ENCODE results near the gene MARVELD3.

MARVELD3 gene

GRCh38 chr16:71669926-71670536 is 44.0 kb downstream of the MARVELD3 start:
- H3K4me3 ChIP-seq (ENCODE audit: insufficient read depth, low read depth, low read length) = no peak overlapping the region
- no peaks in the 10 kb centered on the region for H3K27me3 ChIP-seq (ENCODE audit: control insufficient read depth, insufficient read depth, low read length, poor library complexity, severe bottlenecking)
- no peaks in the 10 kb centered on the region for H3K4me1 ChIP-seq (ENCODE audit: control insufficient read depth, insufficient read depth, low read length)
- no peak overlapping the region for H3K27ac ChIP-seq (ENCODE audit: insufficient read depth, low read depth, low read length, poor library complexity, severe bottlenecking)
- WGBS, 2 experiments = 96 to 97% methylated on average over 5 to 6 of the region's 6 CpGs
- H3K36me3 ChIP-seq (ENCODE audit: control insufficient read depth, insufficient read depth, low read length) = peaks cover 29% of the 10 kb centered on the region
- H3K9me3 ChIP-seq (ENCODE audit: control insufficient read depth, low read length) = no peaks in the 10 kb centered on the region

- H3K9me3 ChIP-seq (ENCODE audit: control insufficient read depth, low read length) = no peaks in the 10 kb centered on the region
- H3K4me3 ChIP-seq (ENCODE audit: insufficient read depth, low read depth, low read length) = no peak overlapping the region
- no peaks in the 10 kb centered on the region for H3K27me3 ChIP-seq (ENCODE audit: control insufficient read depth, insufficient read depth, low read length, poor library complexity, severe bottlenecking)
- peaks cover 26% of the 10 kb centered on the region for H3K36me3 ChIP-seq (ENCODE audit: control insufficient read depth, insufficient read depth, low read length)
- H3K27ac ChIP-seq (ENCODE audit: insufficient read depth, low read depth, low read length, poor library complexity, severe bottlenecking) = no peak overlapping the region
- H3K4me1 ChIP-seq (ENCODE audit: control insufficient read depth, insufficient read depth, low read length) = no peaks in the 10 kb centered on the region
- 91 to 93% methylated on average over 3 to 4 of the region's 4 CpGs for WGBS, 2 experiments
Measured at GRCh38 chr16:71670537-71670936, 44.6 kb downstream of the MARVELD3 start.

- WGBS, 2 experiments = 92 to 95% methylated on average over 2 to 3 of the region's 3 CpGs
- no peaks in the 10 kb centered on the region for H3K4me1 ChIP-seq (ENCODE audit: control insufficient read depth, insufficient read depth, low read length)
- H3K9me3 ChIP-seq (ENCODE audit: control insufficient read depth, low read length) = no peaks in the 10 kb centered on the region
- H3K27me3 ChIP-seq (ENCODE audit: control insufficient read depth, insufficient read depth, low read length, poor library complexity, severe bottlenecking) = no peaks in the 10 kb centered on the region
- no peak overlapping the region for H3K4me3 ChIP-seq (ENCODE audit: insufficient read depth, low read depth, low read length)
- peaks cover 25% of the 10 kb centered on the region for H3K36me3 ChIP-seq (ENCODE audit: control insufficient read depth, insufficient read depth, low read length)
- no peak overlapping the region for H3K27ac ChIP-seq (ENCODE audit: insufficient read depth, low read depth, low read length, poor library complexity, severe bottlenecking)
Measured at GRCh38 chr16:71671165-71671564, 45.2 kb downstream of the MARVELD3 start.

GRCh38 chr16:71672125-71672524 is 46.1 kb downstream of the MARVELD3 start:
- peaks cover 7% of the 10 kb centered on the region for H3K4me1 ChIP-seq (ENCODE audit: control insufficient read depth, insufficient read depth, low read length)
- no peak overlapping the region for H3K4me3 ChIP-seq (ENCODE audit: insufficient read depth, low read depth, low read length)
- 87 to 89% methylated on average over 3 of the region's 3 CpGs for WGBS, 2 experiments
- peaks cover 16% of the 10 kb centered on the region for H3K36me3 ChIP-seq (ENCODE audit: control insufficient read depth, insufficient read depth, low read length)
- no peaks in the 10 kb centered on the region for H3K27me3 ChIP-seq (ENCODE audit: control insufficient read depth, insufficient read depth, low read length, poor library complexity, severe bottlenecking)
- H3K9me3 ChIP-seq (ENCODE audit: control insufficient read depth, low read length) = no peaks in the 10 kb centered on the region
- no peak overlapping the region for H3K27ac ChIP-seq (ENCODE audit: insufficient read depth, low read depth, low read length, poor library complexity, severe bottlenecking)

GRCh38 chr16:71672803-71673581 is 47.0 kb downstream of the MARVELD3 start:
- H3K36me3 ChIP-seq (ENCODE audit: control insufficient read depth, insufficient read depth, low read length) = peaks cover 11% of the 10 kb centered on the region

GRCh38 chr16:71673582-71673973 is 47.6 kb downstream of the MARVELD3 start:
- H3K36me3 ChIP-seq (ENCODE audit: control insufficient read depth, insufficient read depth, low read length) = peaks cover 16% of the 10 kb centered on the region
- no peak overlapping the region for H3K4me3 ChIP-seq (ENCODE audit: insufficient read depth, low read depth, low read length)
- no peak overlapping the region for H3K27ac ChIP-seq (ENCODE audit: insufficient read depth, low read depth, low read length, poor library complexity, severe bottlenecking)
- H3K9me3 ChIP-seq (ENCODE audit: control insufficient read depth, low read length) = no peaks in the 10 kb centered on the region
- 83% methylated on average over 1 of the region's 1 CpG; no CpG with 5 or more reads in 1 of the 2 experiments for WGBS, 2 experiments
- H3K4me1 ChIP-seq (ENCODE audit: control insufficient read depth, insufficient read depth, low read length) = peaks cover 8% of the 10 kb centered on the region
- no peaks in the 10 kb centered on the region for H3K27me3 ChIP-seq (ENCODE audit: control insufficient read depth, insufficient read depth, low read length, poor library complexity, severe bottlenecking)

More at GRCh38 chr16:71672803-71673581, 47.0 kb downstream of the MARVELD3 start:
- 97 to 98% methylated on average over 3 to 4 of the region's 5 CpGs for WGBS, 2 experiments
- Histone ChIP-seq H3K27me3 (ENCODE audit: control insufficient read depth, insufficient read depth, low read length, poor library complexity, severe bottlenecking) (no peaks in the 10 kb centered on the region), H3K4me3 (ENCODE audit: insufficient read depth, low read depth, low read length) (no peak overlapping the region), H3K9me3 (ENCODE audit: control insufficient read depth, low read length) (no peaks in the 10 kb centered on the region), H3K4me1 (ENCODE audit: control insufficient read depth, insufficient read depth, low read length) (peaks cover 8% of the 10 kb centered on the region), H3K27ac (ENCODE audit: insufficient read depth, low read depth, low read length, poor library complexity, severe bottlenecking) (no peak overlapping the region)

- Histone ChIP-seq H3K27me3 (ENCODE audit: control insufficient read depth, insufficient read depth, low read length, poor library complexity, severe bottlenecking) (no peaks in the 10 kb centered on the region), H3K9me3 (ENCODE audit: control insufficient read depth, low read length) (no peaks in the 10 kb centered on the region), H3K4me3 (ENCODE audit: insufficient read depth, low read depth, low read length) (no peak overlapping the region), H3K4me1 (ENCODE audit: control insufficient read depth, insufficient read depth, low read length) (peaks cover 8% of the 10 kb centered on the region), H3K27ac (ENCODE audit: insufficient read depth, low read depth, low read length, poor library complexity, severe bottlenecking) (no peak overlapping the region), H3K36me3 (ENCODE audit: control insufficient read depth, insufficient read depth, low read length) (peaks cover 18% of the 10 kb centered on the region)
- 91 to 94% methylated on average over 1 of the region's 2 CpGs for WGBS, 2 experiments
Measured at GRCh38 chr16:71674229-71674628, 48.2 kb downstream of the MARVELD3 start.

- Histone ChIP-seq H3K4me3 (ENCODE audit: insufficient read depth, low read depth, low read length) (no peak overlapping the region), H3K9me3 (ENCODE audit: control insufficient read depth, low read length) (no peaks in the 10 kb centered on the region), H3K27me3 (ENCODE audit: control insufficient read depth, insufficient read depth, low read length, poor library complexity, severe bottlenecking) (no peaks in the 10 kb centered on the region), H3K27ac (ENCODE audit: insufficient read depth, low read depth, low read length, poor library complexity, severe bottlenecking) (no peak overlapping the region), H3K4me1 (ENCODE audit: control insufficient read depth, insufficient read depth, low read length) (peaks cover 8% of the 10 kb centered on the region), H3K36me3 (ENCODE audit: control insufficient read depth, insufficient read depth, low read length) (peaks cover 24% of the 10 kb centered on the region)
- WGBS, 2 experiments = 95 to 98% methylated on average over 3 of the region's 3 CpGs
Measured at GRCh38 chr16:71675380-71675779, 49.4 kb downstream of the MARVELD3 start.

- peaks cover 8% of the 10 kb centered on the region for H3K4me1 ChIP-seq (ENCODE audit: control insufficient read depth, insufficient read depth, low read length)
- H3K4me3 ChIP-seq (ENCODE audit: insufficient read depth, low read depth, low read length) = no peak overlapping the region
- H3K27ac ChIP-seq (ENCODE audit: insufficient read depth, low read depth, low read length, poor library complexity, severe bottlenecking) = no peak overlapping the region
- 71 to 76% methylated on average over 5 of the region's 5 CpGs for WGBS, 2 experiments
- H3K27me3 ChIP-seq (ENCODE audit: control insufficient read depth, insufficient read depth, low read length, poor library complexity, severe bottlenecking) = no peaks in the 10 kb centered on the region
- H3K9me3 ChIP-seq (ENCODE audit: control insufficient read depth, low read length) = no peaks in the 10 kb centered on the region
- H3K36me3 ChIP-seq (ENCODE audit: control insufficient read depth, insufficient read depth, low read length) = peaks cover 25% of the 10 kb centered on the region
Measured at GRCh38 chr16:71676236-71676635, 50.3 kb downstream of the MARVELD3 start.

- Histone ChIP-seq H3K27ac (ENCODE audit: insufficient read depth, low read depth, low read length, poor library complexity, severe bottlenecking) (no peak overlapping the region), H3K36me3 (ENCODE audit: control insufficient read depth, insufficient read depth, low read length) (peaks cover 21% of the 10 kb centered on the region), H3K4me3 (ENCODE audit: insufficient read depth, low read depth, low read length) (no peak overlapping the region), H3K27me3 (ENCODE audit: control insufficient read depth, insufficient read depth, low read length, poor library complexity, severe bottlenecking) (no peaks in the 10 kb centered on the region), H3K9me3 (ENCODE audit: control insufficient read depth, low read length) (no peaks in the 10 kb centered on the region), H3K4me1 (ENCODE audit: control insufficient read depth, insufficient read depth, low read length) (peaks cover 8% of the 10 kb centered on the region)
- WGBS, 2 experiments = 93 to 100% methylated on average over 2 of the region's 2 CpGs
Measured at GRCh38 chr16:71681360-71681759, 55.4 kb downstream of the MARVELD3 start.

Data from ectodermal cell (in vitro differentiated cells).